Measurements from ENCODE around the gene SNAP47.

SNAP47 gene

GRCh38 chr1:227765261-227766014, 30.2 kb downstream of the SNAP47 start:
- Histone ChIP-seq H3K9ac (ENCODE audit: low read depth, low read length) (no peak overlapping the region), H3K9me3 (ENCODE audit: control insufficient read depth, insufficient read depth, low read length) (no peaks in the 10 kb centered on the region), H3K27ac (ENCODE audit: low read depth, low read length) (no peak overlapping the region), H3K27me3 (ENCODE audit: control insufficient read depth, insufficient read depth, low read length) (no peaks in the 10 kb centered on the region), H3K4me3 (ENCODE audit: low read depth, low read length) (no peak overlapping the region), H3K4me1 (ENCODE audit: control insufficient read depth, insufficient read depth, low read length) (0 out of 2 replicates have a peak, but pooled peaks cover 2% of the 10 kb centered on the region), H3K36me3 (ENCODE audit: control insufficient read depth, insufficient read depth, low read length) (peaks cover 60% of the 10 kb centered on the region)

- Histone ChIP-seq H3K4me1 (ENCODE audit: control insufficient read depth, insufficient read depth, low read length) (0 out of 2 replicates have a peak, but pooled peaks cover 2% of the 10 kb centered on the region), H3K36me3 (ENCODE audit: control insufficient read depth, insufficient read depth, low read length) (peaks cover 62% of the 10 kb centered on the region), H3K9me3 (ENCODE audit: control insufficient read depth, insufficient read depth, low read length) (no peaks in the 10 kb centered on the region), H3K27ac (ENCODE audit: low read depth, low read length) (no peak overlapping the region), H3K9ac (ENCODE audit: low read depth, low read length) (no peak overlapping the region), H3K4me3 (ENCODE audit: low read depth, low read length) (no peak overlapping the region), H3K27me3 (ENCODE audit: control insufficient read depth, insufficient read depth, low read length) (no peaks in the 10 kb centered on the region)
Observed at GRCh38 chr1:227766015-227766634, 30.9 kb downstream of the SNAP47 start.

GRCh38 chr1:227766653-227767277, 31.5 kb downstream of the SNAP47 start:
- Histone ChIP-seq H3K9me3 (ENCODE audit: control insufficient read depth, insufficient read depth, low read length) (no peaks in the 10 kb centered on the region), H3K4me1 (ENCODE audit: control insufficient read depth, insufficient read depth, low read length) (0 out of 2 replicates have a peak, but pooled peaks cover 2% of the 10 kb centered on the region), H3K27ac (ENCODE audit: low read depth, low read length) (no peak overlapping the region), H3K27me3 (ENCODE audit: control insufficient read depth, insufficient read depth, low read length) (no peaks in the 10 kb centered on the region), H3K36me3 (ENCODE audit: control insufficient read depth, insufficient read depth, low read length) (peaks cover 56% of the 10 kb centered on the region), H3K4me3 (ENCODE audit: low read depth, low read length) (no peak overlapping the region), H3K9ac (ENCODE audit: low read depth, low read length) (no peak overlapping the region)

- Histone ChIP-seq H3K27ac (ENCODE audit: low read depth, low read length) (no peak overlapping the region), H3K9ac (ENCODE audit: low read depth, low read length) (no peak overlapping the region), H3K4me1 (ENCODE audit: control insufficient read depth, insufficient read depth, low read length) (0 out of 2 replicates have a peak, but pooled peaks cover 2% of the 10 kb centered on the region), H3K36me3 (ENCODE audit: control insufficient read depth, insufficient read depth, low read length) (peaks cover 54% of the 10 kb centered on the region), H3K27me3 (ENCODE audit: control insufficient read depth, insufficient read depth, low read length) (no peaks in the 10 kb centered on the region), H3K9me3 (ENCODE audit: control insufficient read depth, insufficient read depth, low read length) (no peaks in the 10 kb centered on the region), H3K4me3 (ENCODE audit: low read depth, low read length) (no peak overlapping the region)
Observed at GRCh38 chr1:227767401-227768124, 32.3 kb downstream of the SNAP47 start.

GRCh38 chr1:227768125-227768439, 32.8 kb downstream of the SNAP47 start:
- H3K27ac ChIP-seq (ENCODE audit: low read depth, low read length) = no peak overlapping the region
- H3K36me3 ChIP-seq (ENCODE audit: control insufficient read depth, insufficient read depth, low read length) = peaks cover 54% of the 10 kb centered on the region
- H3K27me3 ChIP-seq (ENCODE audit: control insufficient read depth, insufficient read depth, low read length) = no peaks in the 10 kb centered on the region
- H3K4me3 ChIP-seq (ENCODE audit: low read depth, low read length) = no peak overlapping the region
- H3K9me3 ChIP-seq (ENCODE audit: control insufficient read depth, insufficient read depth, low read length) = no peaks in the 10 kb centered on the region
- H3K9ac ChIP-seq (ENCODE audit: low read depth, low read length) = no peak overlapping the region
- no peaks in the 10 kb centered on the region for H3K4me1 ChIP-seq (ENCODE audit: control insufficient read depth, insufficient read depth, low read length)

GRCh38 chr1:227768640-227769039, 33.4 kb downstream of the SNAP47 start:
- H3K27me3 ChIP-seq (ENCODE audit: control insufficient read depth, insufficient read depth, low read length) = no peaks in the 10 kb centered on the region
- no peak overlapping the region for H3K9ac ChIP-seq (ENCODE audit: low read depth, low read length)
- H3K9me3 ChIP-seq (ENCODE audit: control insufficient read depth, insufficient read depth, low read length) = no peaks in the 10 kb centered on the region
- H3K4me3 ChIP-seq (ENCODE audit: low read depth, low read length) = no peak overlapping the region
- H3K4me1 ChIP-seq (ENCODE audit: control insufficient read depth, insufficient read depth, low read length) = no peaks in the 10 kb centered on the region
- no peak overlapping the region for H3K27ac ChIP-seq (ENCODE audit: low read depth, low read length)
- H3K36me3 ChIP-seq (ENCODE audit: control insufficient read depth, insufficient read depth, low read length) = peaks cover 54% of the 10 kb centered on the region

GRCh38 chr1:227769047-227769935, 34.1 kb downstream of the SNAP47 start:
- no peak overlapping the region for H3K4me3 ChIP-seq (ENCODE audit: low read depth, low read length)
- no peak overlapping the region for H3K27ac ChIP-seq (ENCODE audit: low read depth, low read length)
- no peaks in the 10 kb centered on the region for H3K27me3 ChIP-seq (ENCODE audit: control insufficient read depth, insufficient read depth, low read length)
- H3K4me1 ChIP-seq (ENCODE audit: control insufficient read depth, insufficient read depth, low read length) = no peaks in the 10 kb centered on the region
- H3K9ac ChIP-seq (ENCODE audit: low read depth, low read length) = no peak overlapping the region
- H3K9me3 ChIP-seq (ENCODE audit: control insufficient read depth, insufficient read depth, low read length) = no peaks in the 10 kb centered on the region
- peaks cover 52% of the 10 kb centered on the region for H3K36me3 ChIP-seq (ENCODE audit: control insufficient read depth, insufficient read depth, low read length)

- no peak overlapping the region for H3K4me3 ChIP-seq (ENCODE audit: low read depth, low read length)
- H3K36me3 ChIP-seq (ENCODE audit: control insufficient read depth, insufficient read depth, low read length) = peaks cover 48% of the 10 kb centered on the region
Observed at GRCh38 chr1:227769936-227770494, 34.8 kb downstream of the SNAP47 start.

GRCh38 chr1:227770812-227771211, 35.6 kb downstream of the SNAP47 start:
- Histone ChIP-seq H3K36me3 (ENCODE audit: control insufficient read depth, insufficient read depth, low read length) (peaks cover 47% of the 10 kb centered on the region), H3K9ac (ENCODE audit: low read depth, low read length) (no peak overlapping the region), H3K9me3 (ENCODE audit: control insufficient read depth, insufficient read depth, low read length) (no peaks in the 10 kb centered on the region), H3K27ac (ENCODE audit: low read depth, low read length) (no peak overlapping the region), H3K4me3 (ENCODE audit: low read depth, low read length) (no peak overlapping the region), H3K4me1 (ENCODE audit: control insufficient read depth, insufficient read depth, low read length) (no peaks in the 10 kb centered on the region), H3K27me3 (ENCODE audit: control insufficient read depth, insufficient read depth, low read length) (no peaks in the 10 kb centered on the region)

More at GRCh38 chr1:227769936-227770494, 34.8 kb downstream of the SNAP47 start:
- Histone ChIP-seq H3K9ac (ENCODE audit: low read depth, low read length) (no peak overlapping the region), H3K27ac (ENCODE audit: low read depth, low read length) (no peak overlapping the region), H3K4me1 (ENCODE audit: control insufficient read depth, insufficient read depth, low read length) (no peaks in the 10 kb centered on the region), H3K27me3 (ENCODE audit: control insufficient read depth, insufficient read depth, low read length) (no peaks in the 10 kb centered on the region), H3K9me3 (ENCODE audit: control insufficient read depth, insufficient read depth, low read length) (no peaks in the 10 kb centered on the region)

- Histone ChIP-seq H3K4me3 (ENCODE audit: low read depth, low read length) (no peak overlapping the region), H3K36me3 (ENCODE audit: control insufficient read depth, insufficient read depth, low read length) (peaks cover 52% of the 10 kb centered on the region), H3K9me3 (ENCODE audit: control insufficient read depth, insufficient read depth, low read length) (no peaks in the 10 kb centered on the region), H3K4me1 (ENCODE audit: control insufficient read depth, insufficient read depth, low read length) (no peaks in the 10 kb centered on the region), H3K9ac (ENCODE audit: low read depth, low read length) (no peak overlapping the region), H3K27me3 (ENCODE audit: control insufficient read depth, insufficient read depth, low read length) (no peaks in the 10 kb centered on the region), H3K27ac (ENCODE audit: low read depth, low read length) (no peak overlapping the region)
Observed at GRCh38 chr1:227771326-227771725, 36.1 kb downstream of the SNAP47 start.
